HG03354 (cell line): ENCODE results near the gene CATSPER2.
"Not testable (repeated sequence)": the region's sequence is repeated elsewhere in the genome, so short reads cannot be mapped to it uniquely, and the experiment has no call there.

Source experiments
- ATAC-seq: cut with Tn5 transposase; IDR thresholded peaks from one replicate; pipeline ENCODE4 v1.9.1; 2021; ENCODE audit warnings: mild to moderate bottlenecking; ENCODE audit not compliant: unreplicated experiment, poor library complexity, severe bottlenecking

The CATSPER2 gene

DNA sequence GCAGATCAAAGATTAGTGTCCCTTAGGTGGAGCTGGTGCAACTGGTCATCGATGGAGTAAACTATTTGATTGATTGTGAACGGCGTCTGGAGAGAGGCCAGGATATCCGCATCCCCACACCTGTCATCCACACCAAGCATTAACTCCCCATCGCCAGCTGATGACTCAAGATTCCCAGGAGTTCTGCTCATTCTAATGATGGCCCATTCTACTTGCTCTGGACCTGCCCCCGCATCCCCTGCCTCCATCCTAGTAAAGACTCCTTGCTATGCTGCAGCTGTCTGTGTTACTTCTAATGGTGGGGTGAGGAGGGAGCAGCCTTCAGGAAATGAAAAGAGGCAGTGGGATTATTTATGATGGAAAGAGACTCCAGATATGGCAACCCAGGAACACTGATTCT lies 49.5 kb downstream of the CATSPER2 start:
- not testable (repeated sequence) for ATAC-seq

GRCh38 chr15:43593328-43594190 lies 55.1 kb downstream of the CATSPER2 start, which contains the start of gene CKMT1B:
Gene CKMT1B, plus strand, starts transcription at chr15:43594027. Its CDS starts 192 bp downstream, at chr15:43594219.
- not testable (repeated sequence) for ATAC-seq

GRCh38 chr15:43592841-43593240 lies 55.8 kb downstream of the CATSPER2 start:
- not testable (repeated sequence) for ATAC-seq

DNA sequence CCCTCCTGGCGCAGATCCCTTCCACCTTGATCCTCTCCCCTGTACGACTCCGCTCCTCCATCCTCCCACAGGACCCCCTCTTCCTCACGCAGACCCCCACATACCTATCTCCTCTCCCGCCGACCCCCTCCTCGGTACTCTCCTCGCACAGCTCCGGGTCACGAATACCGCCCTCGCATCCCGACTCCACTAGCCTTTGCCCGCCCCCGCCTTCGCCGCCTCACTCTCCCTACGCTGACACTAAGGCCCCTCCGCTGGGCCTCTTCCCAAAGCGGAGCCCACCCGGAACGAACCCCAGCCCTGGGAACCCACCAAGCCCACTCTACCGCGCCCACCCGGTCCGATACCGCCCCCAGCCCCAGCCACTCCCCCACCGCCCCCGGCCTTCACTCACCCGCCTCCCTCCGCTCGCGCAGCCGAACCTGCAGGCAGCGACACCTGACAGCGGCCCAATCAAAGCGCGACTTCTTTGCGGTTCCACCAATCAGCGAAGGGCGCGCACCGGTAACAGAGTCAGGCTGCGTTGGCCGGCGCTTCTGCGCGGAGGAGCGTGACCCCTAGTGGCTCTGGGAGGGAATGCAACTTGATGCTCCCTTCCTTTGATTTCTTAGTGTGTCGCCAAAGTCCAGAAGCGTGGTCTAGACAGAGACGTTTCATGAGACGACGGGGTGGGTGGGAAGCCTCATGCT lies 58.7 kb downstream of the CATSPER2 start, which contains the start of gene PPIP5K1:
TSS of gene PPIP5K1 (minus strand) at position 431 of the 689 bp plus-strand sequence. CDS start 5,704 bp downstream, outside the sequence.
- ATAC-seq: peak; percentile 97
